H1 (cell line): ENCODE measurements around the gene RSF1. TPM values are rescaled to one million over a fixed set of nuclear protein-coding genes. Genes with fewer than 3 reads are reported as not detected.

ENCODE experiments used
- CTCF ChIA-PET: fragments of 300-600 bp; sonication (Branson Sonifier 250); formaldehyde crosslinking; loops from one replicate; lab custom pipeline; 2021; ENCODE audit not compliant: partially characterized antibody; lab: Charles Lee
- POLR2A ChIA-PET: fragments of 300-600 bp; sonication (Branson Sonifier 250); formaldehyde crosslinking; loops from one replicate; lab custom pipeline; 2021; ENCODE audit warnings: inconsistent platforms; ENCODE audit not compliant: partially characterized antibody; lab: Charles Lee
- DNase-seq, 2 experiments: peaks; one replicate each; pipeline versions ENCODE4 v3.0.0 to v3.0.0-alpha.2; 2010 to 2022; ENCODE audit warnings: low spot score in 2 of 2, low read depth in 1 of 2, mixed read lengths in 1 of 2
- FAIRE-seq: peaks from 2 replicates; lab custom pipeline; 2011; peaks lifted over from hg19 to GRCh38; lab: Jason Lieb, UNC
- H2AFZ ChIP-seq: 2 replicates; pipeline ENCODE4 v1.8.1; 2012; ENCODE audit warnings: low read length, inconsistent platforms
- H2AK5ac ChIP-seq: 2 replicates; pipeline ENCODE4 v1.6.1; 2013; ENCODE audit warnings: low read depth, low read length
- H2BK120ac ChIP-seq: replicated peaks from 2 replicates; pipeline ENCODE3; 2013; ENCODE audit warnings: low read depth, low read length, inconsistent platforms
- H2BK12ac ChIP-seq: 2 replicates; pipeline ENCODE4 v1.6.1; 2013; ENCODE audit warnings: low read depth, low read length
- H2BK15ac ChIP-seq: 2 replicates; pipeline ENCODE4 v1.6.1; 2013; ENCODE audit warnings: low read length
- H2BK20ac ChIP-seq: 2 replicates; pipeline ENCODE4 v1.6.1; 2013; ENCODE audit warnings: low read length
- H2BK5ac ChIP-seq: 2 replicates; pipeline ENCODE4 v1.6.1; 2013; ENCODE audit warnings: low read depth, low read length
- H3K14ac ChIP-seq: 2 replicates; pipeline ENCODE4 v1.6.1; 2013; ENCODE audit warnings: inconsistent platforms; ENCODE audit not compliant: insufficient read length
- H3K18ac ChIP-seq: 2 replicates; pipeline ENCODE4 v1.6.1; 2013; ENCODE audit warnings: low read length; ENCODE audit errors: extremely low read depth
- H3K23ac ChIP-seq: 2 replicates; pipeline ENCODE4 v1.6.1; 2013; ENCODE audit warnings: inconsistent platforms; ENCODE audit not compliant: insufficient read length
- H3K23me2 ChIP-seq: 2 replicates; pipeline ENCODE4 v1.6.1; 2013; ENCODE audit warnings: low read depth, low read length
- H3K27ac ChIP-seq: 2 replicates; pipeline ENCODE4 v1.6.1; 2011; ENCODE audit warnings: low read depth, low read length, inconsistent platforms
- H3K27me3 ChIP-seq, 4 experiments: replicated peaks in 1 of 4; 1 replicate in 1 of 4; 2 replicates in 3 of 4; pipeline versions ENCODE4 v1.6.1 to v1.8.1; 2011 to 2013; ENCODE audit warnings: low read length in 3 of 4, mild to moderate bottlenecking in 3 of 4, inconsistent platforms in 2 of 4, mixed read lengths in 2 of 4, moderate library complexity in 1 of 4; ENCODE audit not compliant: control insufficient read depth in 3 of 4, insufficient read depth in 3 of 4; ENCODE audit errors: extremely low read depth in 1 of 4
- H3K36me3 ChIP-seq, 4 experiments: 2 replicates each; pipeline versions ENCODE4 v1.6.1 to v1.8.1; 2011 to 2013; ENCODE audit warnings: mild to moderate bottlenecking in 4 of 4, low read length in 3 of 4, moderate library complexity in 2 of 4, control low read depth in 1 of 4, inconsistent platforms in 1 of 4; ENCODE audit not compliant: insufficient read depth in 4 of 4, control insufficient read depth in 2 of 4
- H3K4ac ChIP-seq: replicated peaks from 2 replicates; pipeline ENCODE3; 2013; ENCODE audit warnings: low read length, low read depth, mixed read lengths, inconsistent platforms; ENCODE audit not compliant: insufficient read length
- H3K4me1 ChIP-seq, 4 experiments: replicated peaks in 1 of 4; 1 replicate in 1 of 4; 2 replicates in 3 of 4; pipeline versions ENCODE4 v1.6.1 to v1.8.1; 2011 to 2013; ENCODE audit warnings: low read length in 3 of 4, inconsistent platforms in 2 of 4, mixed read lengths in 1 of 4; ENCODE audit not compliant: insufficient read depth in 4 of 4, control insufficient read depth in 3 of 4
- H3K4me2 ChIP-seq, 2 experiments: 2 replicates each; pipeline versions ENCODE4 v1.6.1 to v1.8.1; 2011 to 2013; ENCODE audit warnings: low read depth in 2 of 2, low read length in 2 of 2, control low read depth in 1 of 2, inconsistent platforms in 1 of 2, mild to moderate bottlenecking in 1 of 2; ENCODE audit not compliant: insufficient read depth in 1 of 2
- H3K4me3 ChIP-seq, 4 experiments: fragments of 200-600, 300-600 bp in 1 of 4; sonication (generic), shearing (Covaris generic), sonication (Bioruptor Twin) in 1 of 4; 2 replicates each; pipeline versions ENCODE4 v1.5.1 to v1.8.1; 2011 to 2016; ENCODE audit warnings: low read length in 4 of 4, low read depth in 3 of 4, control low read depth in 2 of 4, inconsistent platforms in 2 of 4, mild to moderate bottlenecking in 2 of 4, mixed read lengths in 1 of 4, moderate library complexity in 1 of 4; ENCODE audit not compliant: insufficient read depth in 2 of 4; ENCODE audit errors: extremely low read depth in 1 of 4
- H3K56ac ChIP-seq: replicated peaks from 2 replicates; pipeline ENCODE3; 2013; ENCODE audit warnings: low read depth, mild to moderate bottlenecking, mixed read lengths, low read length, inconsistent platforms; ENCODE audit not compliant: insufficient read length
- H3K79me1 ChIP-seq: 2 replicates; pipeline ENCODE4 v1.6.1; 2013; ENCODE audit warnings: low read depth, low read length, control low read depth
- H3K79me2 ChIP-seq, 2 experiments: 2 replicates each; pipeline versions ENCODE4 v1.6.1 to v1.8.1; 2012 to 2013; ENCODE audit warnings: low read length in 2 of 2, mild to moderate bottlenecking in 2 of 2, inconsistent platforms in 1 of 2; ENCODE audit not compliant: insufficient read depth in 2 of 2, control insufficient read depth in 1 of 2
- H3K9ac ChIP-seq, 4 experiments: replicated peaks in 1 of 4; 1 replicate in 1 of 4; 2 replicates in 3 of 4; pipeline versions ENCODE4 v1.6.1 to v1.8.1; 2011 to 2013; ENCODE audit warnings: low read depth in 3 of 4, low read length in 3 of 4, control low read depth in 2 of 4, mild to moderate bottlenecking in 2 of 4, moderate library complexity in 2 of 4, inconsistent platforms in 1 of 4; ENCODE audit errors: extremely low read depth in 1 of 4
- H3K9me3 ChIP-seq, 2 experiments: 2 replicates each; pipeline versions ENCODE4 v1.6.1 to v1.8.1; 2012 to 2013; ENCODE audit warnings: mild to moderate bottlenecking in 2 of 2, moderate library complexity in 2 of 2, control low read depth in 1 of 2, inconsistent platforms in 1 of 2, low read depth in 1 of 2, low read length in 1 of 2, mixed read lengths in 1 of 2; ENCODE audit not compliant: insufficient read depth in 2 of 2
- H4K20me1 ChIP-seq, 2 experiments: replicated peaks in 1 of 2; 2 replicates each; pipeline versions ENCODE3 to v1.8.1; 2011 to 2013; ENCODE audit warnings: inconsistent platforms in 2 of 2, low read length in 2 of 2, mild to moderate bottlenecking in 1 of 2; ENCODE audit not compliant: insufficient read depth in 2 of 2, control insufficient read depth in 1 of 2
- H4K5ac ChIP-seq: 2 replicates; pipeline ENCODE4 v1.6.1; 2013; ENCODE audit warnings: low read length, low read depth, mixed read lengths, inconsistent platforms; ENCODE audit not compliant: insufficient read length
- H4K8ac ChIP-seq: 2 replicates; pipeline ENCODE4 v1.8.0; 2013; ENCODE audit warnings: mild to moderate bottlenecking, moderate library complexity, low read length, inconsistent platforms; ENCODE audit not compliant: insufficient read depth; ENCODE audit errors: extremely low read depth
- H4K91ac ChIP-seq: replicated peaks from 2 replicates; pipeline ENCODE3; 2013; ENCODE audit warnings: low read length, mixed read lengths, inconsistent platforms; ENCODE audit not compliant: insufficient read length
- ASH2L ChIP-seq: fragments of 200-600, 300-600 bp; sonication (generic); IDR thresholded peaks from one replicate; pipeline ENCODE4 v1.7.1; 2017; ENCODE audit warnings: low read length
- BCL11A ChIP-seq, 2 experiments: IDR thresholded peaks; one replicate each; pipeline ENCODE4 v1.6.1; 2011; ENCODE audit warnings: low read depth in 2 of 2, low read length in 2 of 2, mild to moderate bottlenecking in 2 of 2
- EGR1 ChIP-seq: IDR thresholded peaks from 2 replicates; pipeline ENCODE4 v1.6.1; 2011; ENCODE audit warnings: low read depth, low read length, borderline replicate concordance
- EP300 ChIP-seq, 2 experiments: IDR thresholded peaks; 1 replicate in 1 of 2; 2 replicates in 1 of 2; pipeline ENCODE4 v1.6.1; 2011 to 2012; ENCODE audit warnings: low read depth in 2 of 2, low read length in 2 of 2, mild to moderate bottlenecking in 2 of 2, borderline replicate concordance in 1 of 2, inconsistent platforms in 1 of 2, moderate library complexity in 1 of 2
- EZH2 ChIP-seq: fragments of 200-600 bp; sonication (generic); IDR thresholded peaks from 2 replicates; pipeline ENCODE4 v1.7.1; 2012; ENCODE audit warnings: low read depth, mild to moderate bottlenecking, moderate library complexity, low read length, inconsistent platforms; ENCODE audit not compliant: severe bottlenecking
- FOSL1 ChIP-seq: IDR thresholded peaks from 2 replicates; pipeline ENCODE4 v1.6.1; 2011; ENCODE audit warnings: mild to moderate bottlenecking, low read depth, low read length, moderate library complexity; ENCODE audit not compliant: insufficient read depth
- HDAC2 ChIP-seq, 2 experiments: fragments of 300-600 bp in 1 of 2; sonication (generic) in 1 of 2; IDR thresholded peaks; 2 replicates each; pipeline ENCODE4 v1.6.1; 2011 to 2012; ENCODE audit warnings: low read depth in 2 of 2, low read length in 2 of 2, mild to moderate bottlenecking in 2 of 2, moderate library complexity in 2 of 2, borderline replicate concordance in 1 of 2, inconsistent platforms in 1 of 2
- HDAC6 ChIP-seq: IDR thresholded peaks from one replicate; pipeline ENCODE4 v1.7.1; 2012; ENCODE audit warnings: low read depth, mild to moderate bottlenecking, inconsistent platforms, low read length, moderate library complexity
- KDM4A ChIP-seq: IDR thresholded peaks from one replicate; pipeline ENCODE4 v1.7.1; 2012; ENCODE audit warnings: low read depth, mild to moderate bottlenecking, moderate library complexity, low read length, inconsistent platforms; ENCODE audit not compliant: severe bottlenecking
- KDM5A ChIP-seq: fragments of 200-600 bp; IDR thresholded peaks from 2 replicates; pipeline ENCODE4 v1.7.1; 2012; ENCODE audit warnings: mild to moderate bottlenecking, low read length, inconsistent platforms, mixed read lengths
- MAFK ChIP-seq: IDR thresholded peaks from 2 replicates; pipeline ENCODE4 v1.6.1; 2012; ENCODE audit warnings: low read depth, mild to moderate bottlenecking, improper control_type of control experiment, low read length
- RAD21 ChIP-seq, 2 experiments: IDR thresholded peaks in 1 of 2; conservative IDR thresholded peaks in 1 of 2; 2 replicates each; pipeline ENCODE4 v1.6.1; 2011; ENCODE audit warnings: low read depth in 2 of 2, low read length in 2 of 2, improper control_type of control experiment in 1 of 2, inconsistent platforms in 1 of 2, mild to moderate bottlenecking in 1 of 2, moderate library complexity in 1 of 2
- RBBP5 ChIP-seq: IDR thresholded peaks from 2 replicates; pipeline ENCODE4 v1.7.1; 2012; ENCODE audit warnings: low read depth, mild to moderate bottlenecking, inconsistent platforms, low read length, moderate library complexity, borderline replicate concordance
- ZNF274 ChIP-seq: IDR thresholded peaks from 2 replicates; pipeline ENCODE4 v1.7.0; 2012; ENCODE audit warnings: low read length, borderline replicate concordance; ENCODE audit errors: extremely low read depth
- whole genome bisulfite sequencing, 2 experiments: shearing (Covaris generic) in 1 of 2; methylation state at CpG; one replicate each; pipeline versions ENCODE4 v1.1.6 to v1.1.7; 2013 to 2015; ENCODE audit warnings: low lambda C conversion rate in 2 of 2, mixed read lengths in 2 of 2, inconsistent platforms in 1 of 2, low coverage in 1 of 2, missing lambda C conversion rate in 1 of 2; ENCODE audit not compliant: insufficient replicate concordance in 2 of 2, insufficient coverage in 1 of 2, insufficient read length in 1 of 2; ENCODE audit errors: extremely low coverage in 1 of 2, missing lambda C conversion rate in 1 of 2; 5-methylcytosine and 5-hydroxymethylcytosine counted together
- polyA plus RNA-seq, 7 experiments: library from polyadenylated mRNA; depleted of rRNA in 3 of 7; stranded (reverse) in 5 of 7; unstranded in 2 of 7; fragments of >200 nt in 5 of 7; fragments of 200-250 nt in 2 of 7; gene quantifications; 1 replicate in 5 of 7; 2 replicates in 1 of 7; 4 replicates in 1 of 7; pipeline versions ENCODE4 v1.2.1 to v1.2.3, GENCODE V29; 2011 to 2013; ENCODE audit warnings: missing spikeins in 2 of 7, mixed read lengths in 2 of 7
- total RNA-seq: library from RNA; stranded (reverse); fragmentation: NEBNext Ultra II Directional; extraction: Animal tissue kit (Norgen Biotek cat#: 25700); gene quantifications from 2 replicates; pipeline ENCODE4 v1.2.1, GENCODE V29; 2021

The RSF1 gene
- total and polyA plus RNA-seq, 2 of the 8 experiments (the other 6 are each of a cell fraction or from before 2014, with no cell fraction given) = 17.8 to 87.9 TPM

DNA sequence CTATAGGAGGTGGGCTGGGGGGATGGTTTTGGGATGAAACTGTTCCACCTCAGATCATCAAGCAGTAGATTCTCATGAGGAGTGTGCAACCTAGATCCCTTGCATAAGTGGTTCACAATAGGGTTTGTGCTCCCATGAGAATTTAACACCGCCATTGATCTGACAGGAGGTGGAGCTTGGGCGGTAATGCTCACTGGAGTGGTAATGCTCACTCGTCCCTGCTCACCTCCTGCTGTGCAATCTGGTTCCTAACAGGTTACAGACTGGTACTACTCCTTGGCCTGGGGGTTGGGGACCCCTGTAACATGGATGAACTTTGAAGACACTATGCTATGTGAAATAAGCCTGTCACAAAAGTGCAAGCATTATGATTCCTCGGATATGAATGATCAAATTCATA lies 95.9 kb downstream of the RSF1 start:
- no peak overlapping the region for H2BK12ac ChIP-seq
- no peak overlapping the region for H3K27ac ChIP-seq
- H3K56ac ChIP-seq = no peak overlapping the region
- ChIA-PET POLR2A (no interaction called here), CTCF (no interaction called here)
- DNase-seq = no peak
- H2BK20ac ChIP-seq = no peak overlapping the region
- no peak overlapping the region for H4K8ac ChIP-seq
- H3K9me3 ChIP-seq = no peaks in the 10 kb centered on the region
- H3K23me2 ChIP-seq = no peaks in the 10 kb centered on the region; the same call in 1 of the 2 replicates
- no peak overlapping the region for H2AFZ ChIP-seq
- no peak overlapping the region for H3K14ac ChIP-seq
- no peak overlapping the region for H3K9ac ChIP-seq
- no peak overlapping the region for H3K23ac ChIP-seq
- H3K79me2 ChIP-seq = no peaks in the 10 kb centered on the region
- 0 out of 2 replicates have a peak, but pooled peaks cover 3% of the 10 kb centered on the region for H3K79me1 ChIP-seq
- 87% methylated on average over 4 of the region's 4 CpGs; no CpG with 5 or more reads in 1 of the 2 experiments for WGBS, 2 experiments
- no peaks in the 10 kb centered on the region for H4K20me1 ChIP-seq
- H2AK5ac ChIP-seq = no peak overlapping the region
- no peaks in the 10 kb centered on the region for H3K4me1 ChIP-seq
- FAIRE-seq = no peak
- no peak overlapping the region for H3K4me3 ChIP-seq
- H2BK120ac ChIP-seq = no peak overlapping the region
- peaks cover 0 to 33% (median 9%) of the 10 kb centered on the region in 4 experiments; a peak in 5 of 8 replicates for H3K36me3 ChIP-seq
- no peaks in the 10 kb centered on the region for H3K27me3 ChIP-seq
- no peak overlapping the region for H3K18ac ChIP-seq
- H3K4me2 ChIP-seq = no peak overlapping the region
- H2BK15ac ChIP-seq = no peak overlapping the region
- H4K91ac ChIP-seq = no peak overlapping the region
- no peak overlapping the region for H3K4ac ChIP-seq
- H4K5ac ChIP-seq = no peak overlapping the region
- H2BK5ac ChIP-seq = no peak overlapping the region
- TF ChIP-seq KDM5A = no peak
- no peak for TF ChIP-seq KDM4A
- no peak for TF ChIP-seq MAFK
- no peak for TF ChIP-seq HDAC2 (IDR thresholded peaks at IDR 0.05; ENCODE audit: borderline replicate concordance in 1 of 2, low read depth in 2 of 2, low read length in 2 of 2)
- TF ChIP-seq ASH2L = no peak
- TF ChIP-seq RAD21 (IDR thresholded peaks at IDR 0.05 in 1 of 2, conservative IDR thresholded peaks at IDR 0.05 in 1 of 2; ENCODE audit: low read depth in 2 of 2, low read length in 2 of 2) = no peak
- no peak for TF ChIP-seq EGR1
- no peak for TF ChIP-seq EZH2
- TF ChIP-seq FOSL1 = no peak
- TF ChIP-seq EP300 (IDR thresholded peaks at IDR 0.05; ENCODE audit: borderline replicate concordance in 1 of 2, low read depth in 2 of 2, low read length in 2 of 2) = no peak
- TF ChIP-seq ZNF274 = no peak
- no peak for TF ChIP-seq BCL11A (IDR thresholded peaks at IDR 0.05; ENCODE audit: low read depth in 2 of 2, low read length in 2 of 2)
- TF ChIP-seq HDAC6 = no peak
- no peak for TF ChIP-seq RBBP5
